ENCODE results near the gene CFDP1.
"Not testable (repeated sequence)": the region's sequence is repeated elsewhere in the genome, so short reads cannot be mapped to it uniquely, and the experiment has no call there.

Gene CFDP1

DNA sequence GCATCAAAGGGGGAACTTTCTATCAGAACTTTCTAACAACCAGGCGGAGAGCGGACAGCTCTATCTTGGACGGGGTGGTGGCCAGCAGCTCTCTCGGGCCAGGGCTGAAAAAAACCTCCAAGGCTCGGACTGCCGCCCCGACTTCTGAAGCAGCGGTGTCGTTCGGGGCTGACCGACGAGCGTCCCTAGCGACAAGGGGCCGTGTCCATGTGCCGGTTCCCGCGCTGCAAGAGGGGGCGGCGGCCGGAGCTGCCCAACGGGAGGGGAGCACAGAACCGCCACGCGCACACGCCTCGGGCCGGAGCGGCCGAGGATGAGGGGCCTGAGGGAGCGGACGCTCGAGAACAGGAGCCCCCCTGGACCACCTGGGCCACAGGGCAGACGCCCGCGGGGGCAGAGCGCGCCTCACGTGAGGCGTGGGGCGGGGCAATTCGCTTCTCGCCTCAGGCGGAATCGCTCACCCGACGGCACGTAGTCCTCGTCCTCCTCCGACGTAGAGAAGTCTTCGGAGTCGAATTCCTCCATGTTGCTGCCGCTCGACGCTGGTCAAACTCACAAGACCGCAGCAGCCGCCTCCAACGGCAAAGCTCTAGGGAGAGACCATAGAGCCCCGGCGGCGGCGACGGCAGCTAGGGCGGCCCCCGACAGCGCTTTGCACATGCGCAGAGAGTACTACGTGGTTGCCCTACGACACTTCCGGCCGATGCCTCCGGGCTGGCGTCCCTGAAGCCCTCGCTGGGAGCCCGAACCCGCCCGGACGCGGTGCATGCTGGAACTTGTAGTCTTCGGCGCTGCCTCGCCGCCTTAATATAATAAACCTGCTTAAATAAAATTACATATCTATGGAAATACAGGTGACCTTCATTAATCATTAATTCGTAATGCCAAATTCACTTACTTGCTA, at the start of gene CFDP1:
CFDP1 (minus strand) TSS at position 676 of the 904 bp plus-strand sequence; CDS start at position 525, 151 bp downstream.
- DNase-seq (ENCODE audit: low read depth in 1 of 2, low spot score in 1 of 2): peak; percentile 90 to 92

DNA sequence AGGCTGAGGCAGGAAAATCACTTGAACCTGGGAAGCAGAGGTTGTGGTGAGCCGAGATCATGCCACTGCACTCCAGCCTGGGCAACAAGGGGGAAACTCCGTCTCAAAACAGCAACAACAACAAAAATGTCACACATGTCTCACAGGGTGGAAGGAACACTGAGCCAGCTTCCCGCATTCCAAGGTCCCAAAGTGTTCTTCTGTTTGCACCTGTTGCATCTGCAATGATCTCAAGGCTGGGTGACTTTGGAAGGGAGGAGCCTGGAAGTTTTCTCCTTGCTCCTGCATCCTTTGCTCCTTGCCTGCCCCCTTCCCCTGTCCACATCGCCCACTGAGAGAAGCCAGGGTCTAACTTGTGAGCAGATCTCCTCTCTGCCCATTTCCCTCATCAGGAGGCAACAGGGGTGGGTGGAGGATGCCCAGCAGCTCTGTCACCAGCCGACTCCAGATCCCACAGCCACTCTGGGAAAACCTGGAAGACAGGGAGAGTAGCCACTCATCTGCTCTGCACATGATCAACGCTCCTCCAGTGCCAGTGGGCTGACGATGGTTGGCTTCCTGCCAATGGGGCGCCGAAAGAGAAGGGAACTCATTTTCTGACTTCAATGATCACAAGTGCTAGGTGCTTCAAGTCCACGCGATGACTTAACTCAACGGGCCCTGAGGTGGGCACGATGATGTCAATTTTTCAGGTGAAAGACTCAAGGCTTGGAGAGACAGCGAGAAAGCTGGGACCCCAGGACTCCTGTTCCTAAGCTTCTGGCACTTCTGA, 49.3 kb upstream of the CFDP1 start:
- DNase-seq (ENCODE audit: low read depth in 1 of 2, low spot score in 1 of 2): no peak

DNA sequence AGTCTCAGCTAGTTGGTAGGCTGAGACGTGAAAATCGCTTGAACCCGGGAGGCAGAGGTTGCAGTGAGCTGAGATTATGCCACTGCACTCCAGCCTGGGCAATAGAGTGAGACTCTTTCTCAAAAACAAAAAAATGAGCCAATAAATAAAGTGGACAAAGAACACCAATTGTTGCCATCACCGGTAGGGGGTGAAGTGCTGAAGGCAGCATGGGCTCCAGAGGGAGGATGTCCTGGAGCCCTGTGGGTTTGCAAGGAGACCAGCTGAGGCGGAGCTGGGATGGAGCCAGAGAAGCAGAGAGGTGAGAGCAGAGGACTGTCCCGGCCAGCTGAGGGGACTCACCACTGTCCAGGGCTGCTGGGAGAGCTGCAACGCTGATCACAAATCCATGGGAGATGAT, 48.2 kb upstream of the CFDP1 start:
- DNase-seq (ENCODE audit: low read depth in 1 of 2, low spot score in 1 of 2): no peak

GRCh38 chr16:75479421-75479990, 46.2 kb upstream of the CFDP1 start:
- DNase-seq (ENCODE audit: low read depth in 1 of 2, low spot score in 1 of 2): no peak

DNA sequence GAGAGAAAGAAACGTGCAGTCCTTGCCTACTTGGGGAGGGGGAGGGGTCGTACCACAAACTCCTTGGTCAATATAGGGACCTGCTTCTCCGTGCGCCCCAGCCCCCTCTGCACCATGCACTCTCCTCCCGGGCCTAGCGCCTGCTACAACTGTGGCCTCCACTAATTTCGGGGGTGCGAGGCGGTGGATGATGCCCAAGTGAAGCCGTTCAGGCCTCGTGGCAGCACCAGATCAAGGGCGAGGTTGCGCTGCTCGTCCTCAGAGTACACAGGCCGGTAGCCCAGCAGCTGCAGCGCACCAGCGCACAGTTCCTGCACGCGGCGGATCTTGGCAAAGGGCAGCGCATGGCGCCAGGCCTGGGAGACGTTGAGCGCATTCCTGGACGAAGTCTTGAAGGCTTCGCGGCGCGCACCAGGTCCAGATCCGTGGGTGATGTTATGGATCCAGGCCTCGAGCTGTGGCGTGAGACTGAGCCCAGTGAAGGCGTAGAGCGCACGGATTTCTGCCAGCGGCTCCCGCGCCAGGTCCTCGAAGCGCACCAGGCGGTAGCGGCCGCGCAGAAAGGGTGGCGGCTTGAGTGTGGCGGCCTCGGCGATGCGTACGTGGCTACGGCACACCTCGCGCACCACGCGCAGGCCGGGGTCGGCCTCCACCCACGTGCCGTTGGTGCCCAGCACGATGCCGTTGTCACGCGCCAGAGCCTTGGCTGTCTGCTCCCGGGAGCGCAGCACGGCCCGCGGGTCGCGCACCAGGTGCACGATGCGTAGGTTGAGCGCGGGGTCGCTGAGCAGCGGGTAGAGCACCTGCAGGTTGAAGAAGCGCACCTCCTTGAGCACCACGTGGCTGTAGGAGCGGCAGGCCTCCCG, 45.4 kb upstream of the CFDP1 start:
- DNase-seq (ENCODE audit: low read depth in 1 of 2, low spot score in 1 of 2): no peak

DNA sequence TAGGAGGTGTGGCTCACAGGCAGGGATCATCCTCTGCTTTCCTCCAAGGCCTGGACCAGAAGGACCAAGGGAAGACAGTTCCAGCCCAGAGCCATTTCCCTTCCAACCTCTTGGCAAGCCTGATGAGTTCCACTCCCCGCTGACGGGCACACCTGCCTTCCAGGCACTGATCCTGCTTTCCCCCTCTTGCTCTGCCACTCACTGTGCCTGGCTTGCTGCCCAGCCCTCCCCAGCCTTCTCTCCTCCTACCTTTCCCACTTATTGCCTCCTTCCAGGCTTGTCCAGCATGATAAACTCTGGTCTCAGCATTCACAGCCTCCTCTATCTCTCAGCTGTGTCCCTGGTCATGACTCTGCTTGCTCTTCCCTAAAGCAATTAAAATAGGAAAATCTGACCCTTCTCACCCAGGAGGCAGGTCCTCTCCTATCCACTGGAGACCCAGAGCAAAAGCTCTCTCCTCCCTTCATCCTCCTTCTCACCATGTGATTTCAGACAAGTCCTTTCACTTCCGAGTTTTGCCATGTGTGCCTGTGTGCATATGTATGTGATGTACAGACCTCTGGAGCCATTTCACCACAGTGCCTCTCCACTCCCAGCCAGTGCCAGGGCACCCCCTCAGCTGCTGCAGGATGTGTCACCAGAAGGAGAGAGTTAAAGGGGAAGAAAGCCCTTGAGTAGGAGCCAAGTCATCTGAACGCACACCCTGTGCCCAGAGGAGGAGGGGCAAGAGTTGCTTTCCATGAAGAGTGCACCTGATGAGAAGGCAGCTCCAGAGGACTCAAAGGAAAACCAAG, 44.6 kb upstream of the CFDP1 start:
- no peak for DNase-seq (ENCODE audit: low read depth in 1 of 2, low spot score in 1 of 2)

GRCh38 chr16:75476817-75477216, 43.5 kb upstream of the CFDP1 start:
- no peak for DNase-seq (ENCODE audit: low read depth in 1 of 2, low spot score in 1 of 2)

DNA sequence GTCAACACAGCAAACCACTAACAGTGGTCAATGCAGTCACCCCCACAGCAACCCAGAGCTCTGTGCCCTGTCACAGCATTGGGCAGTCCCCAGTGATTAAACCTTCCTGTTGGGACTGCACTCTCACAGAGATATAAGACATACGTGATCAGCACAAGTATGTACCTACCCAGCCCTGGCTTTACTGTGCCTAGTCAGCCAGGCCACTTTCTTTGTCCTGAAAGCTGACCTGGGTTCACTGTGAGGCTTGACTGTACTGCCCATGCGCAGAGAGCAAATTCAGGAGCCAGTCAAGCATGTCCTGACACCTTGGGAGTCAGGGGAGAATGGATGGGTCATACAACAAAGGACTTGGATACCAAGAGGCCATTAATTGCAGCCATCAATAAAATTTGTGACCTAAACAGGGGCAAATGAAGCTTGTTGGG, 42.1 kb upstream of the CFDP1 start:
- DNase-seq (ENCODE audit: low read depth in 1 of 2, low spot score in 1 of 2): no peak

- no peak for DNase-seq (ENCODE audit: low read depth in 1 of 2, low spot score in 1 of 2)
These were observed 39.9 kb upstream of the CFDP1 start for GRCh38 chr16:75472908-75473877.

DNA sequence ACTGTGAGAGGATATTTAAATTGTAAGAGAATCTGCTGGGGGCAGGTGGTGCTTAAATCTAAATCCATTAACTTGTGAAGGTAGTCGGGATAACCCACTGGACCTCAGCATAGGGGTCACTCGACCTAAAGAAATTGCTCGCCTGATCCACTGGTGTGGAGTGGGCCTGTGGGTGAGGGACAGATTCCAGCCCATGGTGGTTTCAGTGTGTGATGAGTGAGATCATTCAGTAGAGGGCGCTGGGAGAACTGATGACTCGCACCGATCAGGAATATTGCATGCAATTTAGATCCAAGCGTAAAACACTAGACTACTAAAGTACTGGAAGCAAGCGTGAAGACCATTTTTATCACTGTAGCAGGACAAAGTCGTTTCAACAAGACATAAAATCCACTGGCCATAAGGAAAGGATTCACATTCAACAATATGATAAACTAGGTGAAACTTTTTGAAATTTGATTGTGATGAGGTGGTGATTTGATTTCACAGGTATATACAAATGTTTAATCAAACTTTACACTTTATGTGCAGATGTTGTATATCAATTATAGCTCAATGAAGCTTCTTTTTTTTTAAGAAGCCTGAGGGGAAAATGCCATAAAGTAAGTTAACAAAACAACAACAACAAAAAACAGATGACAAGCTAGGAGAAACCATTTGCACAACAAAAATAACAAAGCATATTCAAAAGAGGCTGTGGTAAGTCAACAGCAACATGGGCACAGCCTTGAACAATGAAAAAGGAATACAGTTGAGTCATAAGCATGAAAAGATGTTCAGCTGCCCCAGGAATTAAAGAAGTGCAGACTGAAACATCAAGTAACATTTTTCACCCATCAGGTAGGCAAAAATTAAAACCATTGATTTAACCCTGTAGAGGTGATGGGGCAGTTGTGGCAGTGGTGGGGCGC, 38.7 kb upstream of the CFDP1 start:
- DNase-seq (ENCODE audit: low read depth in 1 of 2, low spot score in 1 of 2): peak; percentile 6 to 7

DNA sequence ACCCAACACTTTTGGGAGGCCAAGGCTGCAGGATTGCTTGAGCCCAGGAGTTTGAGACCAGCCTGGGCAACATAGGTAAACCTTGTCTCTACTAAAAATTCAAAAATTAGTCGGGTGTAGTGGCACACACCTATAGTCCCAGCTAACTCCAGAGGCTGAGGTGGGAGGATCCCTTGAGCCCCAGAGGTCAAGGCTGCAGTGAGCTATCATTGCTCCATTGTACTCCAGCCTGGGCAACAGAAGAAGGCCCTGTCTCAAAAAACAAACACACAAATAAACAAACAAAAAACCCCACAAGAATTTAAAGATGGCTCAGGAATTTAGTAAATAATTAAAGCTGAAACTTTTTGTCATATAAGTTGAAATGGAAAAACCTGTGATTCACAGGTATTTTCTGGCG, 33.5 kb upstream of the CFDP1 start:
- DNase-seq (ENCODE audit: low read depth in 1 of 2, low spot score in 1 of 2): no peak

GRCh38 chr16:75464122-75464918, 31.0 kb upstream of the CFDP1 start, which contains the start of gene TMEM170A:
TMEM170A (minus strand) TSS chr16:75464689; CDS start chr16:75464600, 89 bp downstream.
- DNase-seq (ENCODE audit: low read depth in 1 of 2, low spot score in 1 of 2): peak; percentile 98 to 99

DNA sequence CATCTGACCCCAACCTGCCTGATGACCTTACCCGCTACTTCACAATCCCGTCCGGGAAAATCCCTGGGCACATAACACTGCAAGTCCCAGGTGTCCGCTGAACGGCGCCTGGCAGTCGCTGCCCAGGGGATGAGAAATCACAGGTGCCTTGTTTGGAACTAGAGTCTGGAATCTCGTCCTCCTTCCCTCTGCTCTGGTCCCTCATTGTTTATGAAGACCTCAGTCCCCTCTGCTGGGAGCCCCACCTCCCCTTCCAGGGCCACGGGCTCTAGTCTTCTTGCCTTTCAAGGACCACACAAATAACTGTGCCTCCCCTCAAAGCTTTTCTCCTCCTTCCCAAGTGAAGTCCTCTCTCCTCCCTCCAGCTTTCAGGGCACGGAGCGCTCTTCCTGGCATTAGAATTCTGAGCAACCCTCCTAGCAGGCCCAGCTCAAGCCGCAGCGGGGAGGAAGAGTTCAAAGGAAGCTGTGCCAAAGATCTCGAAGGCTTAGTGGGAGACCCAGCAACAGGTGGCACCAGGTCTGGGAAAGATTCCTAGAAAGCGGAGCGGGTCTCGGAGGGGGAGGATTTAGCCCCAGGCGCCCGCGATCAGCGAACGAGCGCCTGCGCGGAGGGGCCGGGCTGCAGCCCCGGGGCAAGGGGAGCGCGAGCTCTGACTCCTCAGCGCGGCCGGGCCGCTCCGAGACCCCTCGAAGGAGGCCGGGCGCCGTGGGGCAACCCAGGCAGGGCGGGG, 30.3 kb upstream of the CFDP1 start:
- DNase-seq (ENCODE audit: low read depth in 1 of 2, low spot score in 1 of 2): not testable (repeated sequence)

DNA sequence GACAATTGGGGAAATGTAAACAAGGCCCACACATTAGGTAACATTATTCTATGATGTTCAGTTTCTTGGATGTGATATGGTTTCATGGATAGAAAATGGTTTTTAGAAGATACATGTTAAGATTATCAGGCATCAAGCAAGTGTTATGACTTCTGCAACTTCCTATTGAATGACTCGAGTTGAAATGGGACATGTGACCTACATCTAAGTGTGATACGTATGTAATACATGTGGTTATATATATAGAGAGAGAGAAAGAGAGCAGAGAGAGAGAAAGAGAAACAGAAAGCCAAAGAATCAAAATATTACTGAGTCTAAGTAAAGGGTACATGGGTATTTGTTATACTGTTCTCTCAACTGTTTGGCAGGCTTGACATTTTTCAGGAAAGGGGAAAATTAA, 29.5 kb upstream of the CFDP1 start:
- no peak for DNase-seq (ENCODE audit: low read depth in 1 of 2, low spot score in 1 of 2)

DNA sequence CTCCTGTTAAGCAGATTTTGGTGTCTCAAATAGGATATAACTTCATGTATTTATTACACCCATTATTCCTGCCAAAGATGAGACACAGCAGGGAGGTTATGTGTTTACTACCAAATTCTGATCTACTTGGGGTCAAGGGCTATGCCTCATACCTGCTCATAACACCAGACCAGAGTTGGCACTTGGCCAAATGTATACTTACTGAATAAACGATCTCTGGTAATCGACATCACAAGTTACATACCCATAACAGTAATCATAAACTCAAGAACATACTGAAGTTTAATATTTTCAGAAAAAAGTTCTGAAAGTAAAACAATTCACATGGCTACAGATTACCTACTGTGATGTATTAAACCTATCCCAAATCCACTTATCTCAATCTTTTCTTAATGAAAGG, 28.3 kb upstream of the CFDP1 start:
- no peak for DNase-seq (ENCODE audit: low read depth in 1 of 2, low spot score in 1 of 2)

- no peak for DNase-seq (ENCODE audit: low read depth in 1 of 2, low spot score in 1 of 2)
These were observed 27.1 kb upstream of the CFDP1 start for GRCh38 chr16:75460446-75460845.

Measured in stimulated activated CD4-positive, alpha-beta T cell treated with anti-CD3 and anti-CD28 coated beads, Interleukin-15, amount 100 ng/mL, for 1 hour (primary cell).